Keratinocyte (primary cell): ENCODE measurements around the gene FUOM.

Experiments
- CTCF ChIP-seq, 3 experiments: IDR thresholded peaks in 1 of 3; conservative IDR thresholded peaks in 1 of 3; optimal IDR thresholded peaks in 1 of 3; 2 replicates in 2 of 3; 3 replicates in 1 of 3; pipeline versions ENCODE3 to v1.5.1; 2011; ENCODE audit warnings: low read length in 3 of 3, mild to moderate bottlenecking in 3 of 3, moderate library complexity in 2 of 3, control low read depth in 1 of 3, inconsistent platforms in 1 of 3; ENCODE audit not compliant: insufficient read depth in 2 of 3; ENCODE audit errors: extremely low read depth in 1 of 3
- EZH2 ChIP-seq: IDR thresholded peaks from one replicate; pipeline ENCODE4 v1.6.1; 2012; ENCODE audit warnings: inconsistent platforms, mild to moderate bottlenecking, low read length, moderate library complexity

GRCh38 chr10:133349577-133350011 lies 8.2 kb downstream of the FUOM start:
- TF ChIP-seq EZH2 (no peak), CTCF (optimal IDR thresholded peaks at IDR 0.05 in 1 of 3, IDR thresholded peaks at IDR 0.05 in 1 of 3, conservative IDR thresholded peaks at IDR 0.05 in 1 of 3; ENCODE audit: extremely low read depth in 1 of 3, insufficient read depth in 2 of 3, low read length in 3 of 3) (no peak)
